Smooth muscle cell of the brain vasculature (primary cell): ENCODE data around the gene PRDX2.
"Not testable (repeated sequence)": the region's sequence is repeated elsewhere in the genome, so short reads cannot be mapped to it uniquely, and the experiment has no call there.

Experiments
- DNase-seq: peaks from one replicate; pipeline ENCODE4 v3.0.0-alpha.2; 2012; ENCODE audit warnings: low read depth, low spot score

PRDX2 gene

GRCh38 chr19:12825254-12826131 is 23.9 kb upstream of the PRDX2 start:
- no peak for DNase-seq

- no peak for DNase-seq
These were observed 20.2 kb upstream of the PRDX2 start for GRCh38 chr19:12821761-12822160.

- DNase-seq = not testable (repeated sequence)
These were observed 16.2 kb upstream of the PRDX2 start for GRCh38 chr19:12817810-12818209.

GRCh38 chr19:12817188-12817587 is 15.6 kb upstream of the PRDX2 start:
- DNase-seq = not testable (repeated sequence)

- DNase-seq = no peak
These were observed 13.5 kb upstream of the PRDX2 start for GRCh38 chr19:12815088-12815487.

GRCh38 chr19:12806242-12807081 is 4.9 kb upstream of the PRDX2 start, which contains the start of gene RNASEH2A:
RNASEH2A (plus strand) TSS chr19:12806584; CDS start chr19:12806674, 90 bp downstream.
- no peak for DNase-seq

- DNase-seq = no peak
These were observed 2.5 kb upstream of the PRDX2 start for GRCh38 chr19:12804051-12804450.

- DNase-seq = no peak
These were observed 887 bp upstream of the PRDX2 start for GRCh38 chr19:12802267-12803106.

GRCh38 chr19:12800923-12801465 is 606 bp downstream of the PRDX2 start:
- DNase-seq = no peak

- no peak for DNase-seq
These were observed 1.2 kb downstream of the PRDX2 start for GRCh38 chr19:12800466-12800770.

- DNase-seq = no peak
These were observed 1.7 kb downstream of the PRDX2 start for GRCh38 chr19:12799742-12800465.

GRCh38 chr19:12797607-12798006 is 4.0 kb downstream of the PRDX2 start:
- not testable (repeated sequence) for DNase-seq

GRCh38 chr19:12797141-12797587 is 4.4 kb downstream of the PRDX2 start:
- DNase-seq = no peak

- no peak for DNase-seq
These were observed 5.2 kb downstream of the PRDX2 start for GRCh38 chr19:12796146-12797071.

GRCh38 chr19:12794971-12795381 is 6.6 kb downstream of the PRDX2 start:
- no peak for DNase-seq

- no peak for DNase-seq
These were observed 7.2 kb downstream of the PRDX2 start for GRCh38 chr19:12794196-12794941.

- DNase-seq = no peak
These were observed 8.1 kb downstream of the PRDX2 start for GRCh38 chr19:12793290-12794195.

GRCh38 chr19:12792853-12793289 is 8.7 kb downstream of the PRDX2 start:
- no peak for DNase-seq
